Loucy (cell line): Measurements from ENCODE around the gene APOA4.

ENCODE experiments used
- EZH2phosphoT487 ChIP-seq: fragments of 200-600 bp; IDR thresholded peaks from 2 replicates; pipeline ENCODE4 v1.6.1; 2018; ENCODE audit warnings: antibody characterized with exemption, mild to moderate bottlenecking, moderate library complexity, borderline replicate concordance
- TF ChIP-seq, protein P1 (sequence below): fragments of 200-600 bp; sonication (generic); conservative IDR thresholded peaks from 2 replicates; pipeline ENCODE4 v1.5.1; 2014; ENCODE audit warnings: mild to moderate bottlenecking, antibody characterized with exemption, low read length

DNA sequence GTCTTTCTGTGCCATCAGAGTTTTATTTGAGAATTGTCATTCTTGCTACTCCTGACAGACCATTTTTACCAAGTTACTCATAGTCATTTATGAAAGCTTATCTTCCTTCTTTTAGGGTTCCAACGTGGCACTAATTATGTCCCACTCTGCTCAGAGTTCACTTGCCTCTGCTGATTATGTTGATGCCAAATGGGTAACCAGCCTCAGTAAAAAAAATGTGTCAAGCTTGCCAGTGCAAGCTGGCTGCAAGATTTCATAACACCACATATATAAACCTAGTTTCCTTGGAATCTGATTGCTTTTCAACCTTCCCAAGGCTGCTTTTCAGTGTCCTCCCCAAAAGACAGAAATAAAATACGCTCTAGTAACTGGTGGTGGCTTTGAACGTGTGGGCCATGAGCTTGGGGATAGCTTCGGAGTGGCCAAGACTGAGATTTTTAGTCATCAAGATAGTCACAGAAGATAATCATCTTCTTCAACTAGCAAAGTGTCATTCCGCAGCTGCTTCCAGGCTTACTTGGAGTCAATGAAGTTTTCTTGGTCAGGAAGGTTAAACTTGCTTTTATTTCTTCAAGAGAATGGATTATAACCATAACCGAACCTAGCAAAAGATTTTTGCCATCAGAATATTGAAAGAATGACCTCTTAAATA is 43.8 kb upstream of the APOA4 start:
- TF ChIP-seq, protein P1, sequence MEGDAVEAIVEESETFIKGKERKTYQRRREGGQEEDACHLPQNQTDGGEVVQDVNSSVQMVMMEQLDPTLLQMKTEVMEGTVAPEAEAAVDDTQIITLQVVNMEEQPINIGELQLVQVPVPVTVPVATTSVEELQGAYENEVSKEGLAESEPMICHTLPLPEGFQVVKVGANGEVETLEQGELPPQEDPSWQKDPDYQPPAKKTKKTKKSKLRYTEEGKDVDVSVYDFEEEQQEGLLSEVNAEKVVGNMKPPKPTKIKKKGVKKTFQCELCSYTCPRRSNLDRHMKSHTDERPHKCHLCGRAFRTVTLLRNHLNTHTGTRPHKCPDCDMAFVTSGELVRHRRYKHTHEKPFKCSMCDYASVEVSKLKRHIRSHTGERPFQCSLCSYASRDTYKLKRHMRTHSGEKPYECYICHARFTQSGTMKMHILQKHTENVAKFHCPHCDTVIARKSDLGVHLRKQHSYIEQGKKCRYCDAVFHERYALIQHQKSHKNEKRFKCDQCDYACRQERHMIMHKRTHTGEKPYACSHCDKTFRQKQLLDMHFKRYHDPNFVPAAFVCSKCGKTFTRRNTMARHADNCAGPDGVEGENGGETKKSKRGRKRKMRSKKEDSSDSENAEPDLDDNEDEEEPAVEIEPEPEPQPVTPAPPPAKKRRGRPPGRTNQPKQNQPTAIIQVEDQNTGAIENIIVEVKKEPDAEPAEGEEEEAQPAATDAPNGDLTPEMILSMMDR: no peak
- TF ChIP-seq EZH2phosphoT487: no peak
